ENCODE data around the gene TSPAN19. TPM values are rescaled to one million over a fixed set of nuclear protein-coding genes. Genes with fewer than 3 reads are reported as not detected.
"Not testable (repeated sequence)": the region's sequence is repeated elsewhere in the genome, so short reads cannot be mapped to it uniquely, and the experiment has no call there.

The TSPAN19 gene
- total RNA-seq, 6 experiments from 2014 or later: not detected

DNA sequence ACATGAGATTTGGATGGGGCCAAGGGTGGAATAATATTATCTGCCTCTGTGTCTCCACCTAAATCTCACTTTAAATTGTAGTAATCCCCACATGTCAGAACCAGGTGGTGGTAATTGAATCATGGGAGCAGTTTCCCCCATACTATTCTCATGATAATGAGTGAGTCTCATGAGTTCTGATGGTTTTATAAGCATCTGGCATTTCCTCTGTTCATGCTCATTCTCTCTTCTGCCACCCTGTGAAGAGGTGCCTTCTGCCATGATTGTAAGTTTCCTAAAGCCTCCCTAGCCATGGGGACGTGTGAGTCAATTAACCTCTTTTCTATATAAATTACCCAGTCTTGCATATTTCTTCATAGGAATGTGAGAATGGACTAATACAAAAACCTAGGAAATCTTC is 29.9 kb downstream of the TSPAN19 start:
- no peaks in the 10 kb centered on the region for H3K27me3 ChIP-seq
- H3K36me3 ChIP-seq: no peaks in the 10 kb centered on the region
- ATAC-seq (no peak), DNase-seq (no peak)
- H3K9me3 ChIP-seq: no peaks in the 10 kb centered on the region
- 39% methylated on average over 1 of the region's 1 CpG for WGBS (ENCODE audit: insufficient coverage, low coverage, low lambda C conversion rate, missing lambda C conversion rate)
- intact Hi-C loops (cut with DNase I): no loop called here
- H3K4me1 ChIP-seq: no peaks in the 10 kb centered on the region
- TF ChIP-seq, protein P1, sequence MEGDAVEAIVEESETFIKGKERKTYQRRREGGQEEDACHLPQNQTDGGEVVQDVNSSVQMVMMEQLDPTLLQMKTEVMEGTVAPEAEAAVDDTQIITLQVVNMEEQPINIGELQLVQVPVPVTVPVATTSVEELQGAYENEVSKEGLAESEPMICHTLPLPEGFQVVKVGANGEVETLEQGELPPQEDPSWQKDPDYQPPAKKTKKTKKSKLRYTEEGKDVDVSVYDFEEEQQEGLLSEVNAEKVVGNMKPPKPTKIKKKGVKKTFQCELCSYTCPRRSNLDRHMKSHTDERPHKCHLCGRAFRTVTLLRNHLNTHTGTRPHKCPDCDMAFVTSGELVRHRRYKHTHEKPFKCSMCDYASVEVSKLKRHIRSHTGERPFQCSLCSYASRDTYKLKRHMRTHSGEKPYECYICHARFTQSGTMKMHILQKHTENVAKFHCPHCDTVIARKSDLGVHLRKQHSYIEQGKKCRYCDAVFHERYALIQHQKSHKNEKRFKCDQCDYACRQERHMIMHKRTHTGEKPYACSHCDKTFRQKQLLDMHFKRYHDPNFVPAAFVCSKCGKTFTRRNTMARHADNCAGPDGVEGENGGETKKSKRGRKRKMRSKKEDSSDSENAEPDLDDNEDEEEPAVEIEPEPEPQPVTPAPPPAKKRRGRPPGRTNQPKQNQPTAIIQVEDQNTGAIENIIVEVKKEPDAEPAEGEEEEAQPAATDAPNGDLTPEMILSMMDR (IDR thresholded peaks at IDR 0.05): no peak
- TF ChIP-seq POLR2A (IDR thresholded peaks at IDR 0.05): no peak
- H3K27ac ChIP-seq: no peak overlapping the region
- no peak overlapping the region for H3K4me3 ChIP-seq

DNA sequence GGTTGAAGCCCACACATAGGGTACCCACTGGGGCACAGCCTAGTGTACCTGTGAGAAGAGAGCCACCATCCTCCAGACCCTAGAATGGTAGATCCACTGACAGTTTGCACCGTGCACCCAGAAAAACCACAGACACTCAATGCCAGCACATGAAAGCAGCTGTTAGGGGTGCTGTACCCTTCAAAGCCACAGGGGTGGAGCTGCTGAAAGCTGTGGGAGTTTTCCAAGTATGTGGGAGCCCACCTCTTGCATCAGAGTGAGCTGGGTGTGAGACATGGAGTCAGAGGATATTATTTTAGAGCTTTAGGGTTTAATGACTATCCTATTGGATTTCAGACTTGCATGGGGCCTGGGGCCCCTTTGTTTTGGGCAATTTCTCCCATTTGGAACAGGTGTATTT is 30.5 kb downstream of the TSPAN19 start:
- Histone ChIP-seq H3K4me1 (no peaks in the 10 kb centered on the region), H3K4me3 (no peak overlapping the region), H3K36me3 (no peaks in the 10 kb centered on the region), H3K9me3 (no peaks in the 10 kb centered on the region), H3K27me3 (no peaks in the 10 kb centered on the region), H3K27ac (no peak overlapping the region)
- TF ChIP-seq, protein P1 (IDR thresholded peaks at IDR 0.05): no peak
- TF ChIP-seq POLR2A (IDR thresholded peaks at IDR 0.05): no peak
- ATAC-seq: no peak
- WGBS (ENCODE audit: insufficient coverage, low coverage, low lambda C conversion rate, missing lambda C conversion rate): no CpG with 5 or more reads among the region's 1 CpG
- DNase-seq: no peak
- intact Hi-C loops (cut with DNase I): no loop called here

DNA sequence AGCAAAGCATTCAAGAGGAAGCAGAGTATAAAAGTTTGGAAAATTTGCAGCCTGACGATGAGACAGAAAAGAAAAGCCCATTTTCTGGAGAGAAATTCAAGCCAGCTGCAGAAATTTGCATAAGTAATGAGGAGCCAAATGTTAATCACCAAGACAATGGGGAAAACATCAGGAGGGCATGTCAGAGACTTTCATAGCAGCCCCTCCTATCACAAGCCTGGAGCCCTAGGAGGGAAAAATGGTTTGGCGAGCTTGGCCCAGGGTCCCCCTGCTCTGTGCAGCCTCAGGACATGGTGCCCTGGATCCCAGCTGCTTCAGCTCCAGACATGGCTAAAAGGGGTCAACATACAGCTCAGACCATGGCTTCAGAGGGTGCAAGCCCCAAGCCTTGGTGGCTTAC is 31.0 kb downstream of the TSPAN19 start:
- H3K9me3 ChIP-seq; H3K4me3 ChIP-seq; ATAC-seq; DNase-seq; H3K27me3 ChIP-seq; H3K36me3 ChIP-seq; intact Hi-C loops (cut with DNase I); H3K4me1 ChIP-seq; H3K27ac ChIP-seq: not testable (repeated sequence)
- 38% methylated on average over 2 of the region's 2 CpGs for WGBS (ENCODE audit: insufficient coverage, low coverage, low lambda C conversion rate, missing lambda C conversion rate)

DNA sequence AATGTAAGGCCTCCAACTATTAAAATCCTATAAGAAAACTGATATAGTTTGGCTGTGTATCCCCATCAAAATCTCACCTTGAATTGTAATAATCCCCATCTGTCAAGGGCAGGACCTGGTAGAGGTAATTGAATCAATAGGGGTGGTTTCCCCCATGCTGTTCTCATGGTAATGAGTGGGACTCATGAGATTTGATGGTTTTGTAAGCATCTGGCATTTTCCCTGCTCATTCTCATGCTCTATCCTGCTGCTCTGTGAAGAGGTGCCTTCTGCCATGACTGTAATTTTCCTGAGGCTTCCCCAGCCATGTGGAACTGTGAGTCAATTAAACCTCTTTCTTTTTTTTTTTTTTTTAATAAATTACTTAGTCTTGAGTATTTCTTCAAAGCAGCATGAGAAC is 31.9 kb downstream of the TSPAN19 start:
- DNase-seq: no peak
- Histone ChIP-seq H3K4me1 (no peaks in the 10 kb centered on the region), H3K27me3 (no peaks in the 10 kb centered on the region), H3K36me3 (no peaks in the 10 kb centered on the region), H3K4me3 (no peak overlapping the region), H3K27ac (no peak overlapping the region), H3K9me3 (no peaks in the 10 kb centered on the region)
- no peak for ATAC-seq
- intact Hi-C loops (cut with DNase I): no loop called here
- no peak for TF ChIP-seq POLR2A (IDR thresholded peaks at IDR 0.05)
- TF ChIP-seq, protein P1 (IDR thresholded peaks at IDR 0.05): no peak

DNA sequence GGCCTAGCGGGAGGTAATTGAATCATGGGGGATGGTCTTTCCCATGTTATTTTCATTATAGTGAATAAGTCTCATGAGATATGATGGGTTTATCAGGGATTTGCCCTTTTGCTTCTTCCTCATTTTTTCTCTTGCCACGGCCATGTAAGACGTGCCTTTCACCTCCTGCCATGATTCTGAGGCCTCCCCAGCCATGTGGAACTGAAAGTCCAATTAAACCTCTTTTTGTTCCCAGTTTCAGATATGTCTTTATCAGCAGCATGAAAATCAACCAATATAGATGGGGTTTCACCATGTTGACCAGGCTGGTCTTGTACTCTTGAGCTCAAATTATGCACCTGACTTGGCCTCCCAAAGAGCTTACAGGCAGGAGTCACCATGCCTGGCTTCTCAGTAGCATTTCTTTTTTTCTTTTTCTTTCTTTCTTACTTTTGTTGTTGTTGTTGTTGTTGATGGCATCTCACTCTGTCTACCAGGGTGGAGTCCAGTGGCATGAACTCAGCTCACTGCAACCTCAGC is 33.2 kb downstream of the TSPAN19 start:
- H3K27me3 ChIP-seq: no peaks in the 10 kb centered on the region

More for the DNA sequence above, 33.2 kb downstream of the TSPAN19 start:
- Histone ChIP-seq H3K4me3 (no peak overlapping the region), H3K4me1 (no peaks in the 10 kb centered on the region), H3K27ac (no peak overlapping the region), H3K36me3 (no peaks in the 10 kb centered on the region), H3K9me3 (no peaks in the 10 kb centered on the region)
- 48% methylated on average over 2 of the region's 3 CpGs for WGBS (ENCODE audit: insufficient coverage, low coverage, low lambda C conversion rate, missing lambda C conversion rate)
- no peak for DNase-seq
- TF ChIP-seq, protein P1 (IDR thresholded peaks at IDR 0.05): no peak
- TF ChIP-seq POLR2A (IDR thresholded peaks at IDR 0.05): no peak
- intact Hi-C loops (cut with DNase I): no loop called here
- no peak for ATAC-seq

All from right lobe of liver (tissue), 6 donors.